Bronchial epithelial cell (primary cell): ENCODE measurements around the gene IGFALS. TPM values are rescaled to one million over a fixed set of nuclear protein-coding genes. Genes with fewer than 3 reads are reported as not detected.

Source experiments
- DNase-seq: peaks from one replicate; pipeline ENCODE4 v3.0.0-alpha.2; 2010; ENCODE audit warnings: low read depth
- FAIRE-seq: peaks from 2 replicates; lab custom pipeline; 2011; peaks lifted over from hg19 to GRCh38; lab: Jason Lieb, UNC
- H3K27me3 ChIP-seq: 2 replicates; pipeline ENCODE4 v1.5.1; 2011; ENCODE audit warnings: low read length; ENCODE audit not compliant: control insufficient read depth, insufficient read depth
- H3K36me3 ChIP-seq: 2 replicates; pipeline ENCODE4 v1.5.1; 2011; ENCODE audit warnings: low read length; ENCODE audit not compliant: control insufficient read depth, insufficient read depth
- H3K4me3 ChIP-seq: 2 replicates; pipeline ENCODE4 v1.5.1; 2011; ENCODE audit warnings: mild to moderate bottlenecking, low read depth, low read length, control low read depth
- CTCF ChIP-seq: IDR thresholded peaks from 2 replicates; pipeline ENCODE4 v1.5.1; 2011; ENCODE audit warnings: mild to moderate bottlenecking, moderate library complexity, low read length, control low read depth, inconsistent platforms; ENCODE audit not compliant: insufficient read depth, severe bottlenecking
- total RNA-seq: library from RNA; depleted of rRNA; stranded (reverse); fragments of >200 nt; gene quantifications from 2 replicates; pipeline ENCODE4 v1.2.1, GENCODE V29; 2014

The IGFALS gene
- total RNA-seq, 1 donor from 2014 or later = not detected

GRCh38 chr16:1830213-1830612, 36.7 kb upstream of the IGFALS start:
- Histone ChIP-seq H3K4me3 (no peak overlapping the region), H3K27me3 (no peaks in the 10 kb centered on the region), H3K36me3 (peaks cover 2% of the 10 kb centered on the region)
- DNase-seq (no peak), FAIRE-seq (no peak)
- no peak for TF ChIP-seq CTCF

- Histone ChIP-seq H3K4me3 (peak overlapping the region; percentile 13), H3K27me3 (no peaks in the 10 kb centered on the region), H3K36me3 (peaks cover 3% of the 10 kb centered on the region)
- no peak for FAIRE-seq
- DNase-seq = no peak
- TF ChIP-seq CTCF = no peak
These were observed 35.3 kb upstream of the IGFALS start for GRCh38 chr16:1828645-1829410.

- no peak for TF ChIP-seq CTCF
- Histone ChIP-seq H3K27me3 (no peaks in the 10 kb centered on the region), H3K4me3 (peak within 1 kb of the TSS; percentile 100), H3K36me3 (peaks cover 6% of the 10 kb centered on the region)
- FAIRE-seq = peak; percentile 92
- DNase-seq = peak; percentile 83
These were observed 33.4 kb upstream of the IGFALS start, which contains the start of the genes FAHD1 and HAGH for GRCh38 chr16:1826691-1827573. Gene FAHD1, plus strand, starts transcription at chr16:1827206. Its CDS starts 33 bp downstream, at chr16:1827239. Gene HAGH, minus strand, starts transcription at chr16:1826825. Its CDS starts 38 bp downstream, at chr16:1826787.

GRCh38 chr16:1825864-1826690, 32.6 kb upstream of the IGFALS start:
- FAIRE-seq = no peak
- TF ChIP-seq CTCF = no peak
- no peaks in the 10 kb centered on the region for H3K27me3 ChIP-seq
- peak; percentile 33 for DNase-seq
- peak overlapping the region; percentile 100 for H3K4me3 ChIP-seq
- peaks cover 6% of the 10 kb centered on the region for H3K36me3 ChIP-seq

- no peak for FAIRE-seq
- peaks cover 6% of the 10 kb centered on the region for H3K36me3 ChIP-seq
- TF ChIP-seq CTCF = no peak
- no peaks in the 10 kb centered on the region for H3K27me3 ChIP-seq
- DNase-seq = no peak
- peak overlapping the region; percentile 100 for H3K4me3 ChIP-seq
These were observed 31.9 kb upstream of the IGFALS start for GRCh38 chr16:1825381-1825863.
